B cell (primary cell): ENCODE data around the gene TUBB4B. TPM values are rescaled to one million over a fixed set of nuclear protein-coding genes. Genes with fewer than 3 reads are reported as not detected.

Experiments
- ATAC-seq: fragments of 200-7000 bp; cut with Tn5 transposase; one replicate; pipeline ENCODE4 v1.10.0; 2021; ENCODE audit warnings: low read depth, mild to moderate bottlenecking, moderate number of reproducible peaks, moderate library complexity
- CTCF ChIA-PET: fragments of 350-600 bp; sonication (Branson Sonifier 250); formaldehyde crosslinking; loops from one replicate; lab custom pipeline; 2021; ENCODE audit warnings: antibody characterized with exemption, inconsistent platforms; lab: Charles Lee
- POLR2A ChIA-PET: fragments of 350-600 bp; sonication (Branson Sonifier 250); formaldehyde crosslinking; loops from one replicate; lab custom pipeline; 2021; ENCODE audit warnings: antibody characterized with exemption; lab: Charles Lee
- DNase-seq: peaks from one replicate; pipeline ENCODE4 v3.0.0; 2013
- H2AFZ ChIP-seq: 2 replicates; pipeline ENCODE4 v1.6.1; 2012; ENCODE audit warnings: mild to moderate bottlenecking, low read depth, low read length; ENCODE audit not compliant: insufficient read depth, poor library complexity, severe bottlenecking
- H3K27ac ChIP-seq, 2 donors: 1 replicate in 1 of 2; 2 replicates in 1 of 2; pipeline ENCODE4 v1.5.1; 2012 to 2013; ENCODE audit warnings: low read length in 2 of 2, mild to moderate bottlenecking in 2 of 2, moderate library complexity in 1 of 2
- H3K27me3 ChIP-seq, 4 experiments: fragments of 200-600 bp in 1 of 4; sonication (generic) in 1 of 4; replicated peaks in 1 of 4; 1 replicate in 2 of 4; 2 replicates in 2 of 4; pipeline versions ENCODE4 v1.6.1 to v1.7.0; 2013 to 2016; ENCODE audit warnings: low read length in 3 of 4, mild to moderate bottlenecking in 2 of 4, mixed read lengths in 1 of 4, moderate library complexity in 1 of 4; ENCODE audit not compliant: insufficient read depth in 4 of 4, control insufficient read depth in 3 of 4; ENCODE audit errors: control extremely low read depth in 1 of 4
- H3K36me3 ChIP-seq, 2 experiments: replicated peaks in 1 of 2; 1 replicate in 1 of 2; 2 replicates in 1 of 2; pipeline versions ENCODE4 v1.6.1 to v1.7.1; 2013; ENCODE audit warnings: low read length in 1 of 2; ENCODE audit not compliant: insufficient read depth in 2 of 2, control insufficient read depth in 1 of 2; ENCODE audit errors: control extremely low read depth in 1 of 2, extremely low read depth in 1 of 2
- H3K4me1 ChIP-seq, 2 donors: fragments of 200-600 bp in 1 of 2; sonication (generic) in 1 of 2; 1 replicate in 1 of 2; 2 replicates in 1 of 2; pipeline versions ENCODE4 v1.5.1 to v1.6.1; 2013 to 2017; ENCODE audit warnings: low read length in 2 of 2; ENCODE audit not compliant: control insufficient read depth in 2 of 2, insufficient read depth in 2 of 2
- H3K4me2 ChIP-seq: replicated peaks from 2 replicates; pipeline ENCODE3; 2012; ENCODE audit warnings: mild to moderate bottlenecking, low read depth, low read length; ENCODE audit not compliant: poor library complexity, severe bottlenecking
- H3K4me3 ChIP-seq, 5 experiments: fragments of 200-600 bp in 1 of 5; sonication (generic) in 1 of 5; 1 replicate in 3 of 5; 2 replicates in 2 of 5; pipeline versions ENCODE4 v1.5.1 to v1.7.0; 2011 to 2016; ENCODE audit warnings: low read length in 4 of 5, mild to moderate bottlenecking in 4 of 5, low read depth in 2 of 5, control low read depth in 1 of 5, moderate library complexity in 1 of 5; ENCODE audit not compliant: insufficient read depth in 1 of 5; ENCODE audit errors: control extremely low read depth in 1 of 5, extremely low read depth in 1 of 5
- H3K79me2 ChIP-seq: fragments of 200-600 bp; sonication (generic); one replicate; pipeline ENCODE4 v1.6.0; 2016; ENCODE audit warnings: low read length; ENCODE audit not compliant: control insufficient read depth, insufficient read depth
- H3K9ac ChIP-seq: fragments of 200-600 bp; sonication (generic); 2 replicates; pipeline ENCODE4 v1.6.1; 2017; ENCODE audit warnings: mild to moderate bottlenecking, low read length, moderate library complexity
- H3K9me3 ChIP-seq, 3 donors: one replicate each; pipeline versions ENCODE4 v1.6.1 to v1.7.1; 2013; ENCODE audit warnings: low read length in 2 of 3; ENCODE audit not compliant: control insufficient read depth in 2 of 3, insufficient read depth in 1 of 3; ENCODE audit errors: control extremely low read depth in 1 of 3
- H4K20me1 ChIP-seq: 2 replicates; pipeline ENCODE4 v1.6.0; 2012; ENCODE audit warnings: mild to moderate bottlenecking, low read length; ENCODE audit not compliant: insufficient read depth, control insufficient read depth, poor library complexity, severe bottlenecking
- H3K27ac Mint-ChIP-seq: one replicate; pipeline ENCODE4 v1.8.0; 2021; ENCODE audit warnings: mixed read lengths
- H3K27me3 Mint-ChIP-seq: one replicate; pipeline ENCODE4 v1.8.0; 2021; ENCODE audit warnings: mixed read lengths
- H3K4me1 Mint-ChIP-seq: one replicate; pipeline ENCODE4 v1.8.0; 2021; ENCODE audit warnings: mixed read lengths
- H3K4me3 Mint-ChIP-seq: one replicate; pipeline ENCODE4 v1.8.0; 2021; ENCODE audit warnings: mixed read lengths
- H3K9me3 Mint-ChIP-seq: one replicate; pipeline ENCODE4 v1.8.0; 2022; ENCODE audit warnings: mixed read lengths; ENCODE audit not compliant: insufficient read depth
- CTCF ChIP-seq: fragments of 200-600 bp; IDR thresholded peaks from one replicate; pipeline ENCODE4 v1.8.0; 2022; ENCODE audit warnings: antibody characterized with exemption, mild to moderate bottlenecking
- EZH2 ChIP-seq: IDR thresholded peaks from 2 replicates; pipeline ENCODE4 v1.6.1; 2012; ENCODE audit warnings: borderline replicate concordance, low read depth, mild to moderate bottlenecking, moderate library complexity, low read length; ENCODE audit not compliant: insufficient read depth, poor library complexity, severe bottlenecking
- WGBS: methylation state at CpG from one replicate; pipeline ENCODE4 v1.1.5; 2013; ENCODE audit warnings: missing lambda C conversion rate; ENCODE audit not compliant: insufficient coverage; 5-methylcytosine and 5-hydroxymethylcytosine counted together
- intact Hi-C: fragments of 100-400 bp; cut with micrococcal nuclease; formaldehyde crosslinking; loops from one replicate; pipeline ENCODE4 v1.10.0; 2022
- polyA plus RNA-seq: library from polyadenylated mRNA; depleted of rRNA; stranded (reverse); fragments of >200 nt; gene quantifications from 2 replicates; pipeline ENCODE4 v1.2.3, GENCODE V29; 2012
- total RNA-seq, 2 donors: library from RNA; stranded (reverse); fragments of 120-200 nt in 1 of 2; gene quantifications; 1 replicate in 1 of 2; 2 replicates in 1 of 2; pipeline versions ENCODE4 v1.2.3 to v1.2.4, GENCODE V29; 2013 to 2022

TUBB4B gene
- total and polyA plus RNA-seq, 2 donors (not counting 1 experiment from before 2014, with no cell fraction given) = 110 to 261 TPM

- TF ChIP-seq CTCF (no peak), EZH2 (no peak)
- ChIA-PET POLR2A (no interaction called here), CTCF (no interaction called here)
These were observed 24.7 kb upstream of the TUBB4B start for GRCh38 chr9:137216188-137216965.

More at GRCh38 chr9:137216188-137216965, 24.7 kb upstream of the TUBB4B start:
- Histone ChIP-seq H4K20me1 (no peaks in the 10 kb centered on the region), H3K9ac (no peak overlapping the region), H3K4me3 (no peak overlapping the region), H3K36me3 (no peaks in the 10 kb centered on the region), H3K4me2 (no peak overlapping the region), H3K4me1 (no peaks in the 10 kb centered on the region), H2AFZ (no peak overlapping the region), H3K79me2 (peaks cover 3% of the 10 kb centered on the region), H3K27ac (no peak overlapping the region), H3K27me3 (no peaks in the 10 kb centered on the region), H3K9me3 (no peaks in the 10 kb centered on the region)
- peaks cover 2% of the 10 kb centered on the region for H3K4me1 Mint-ChIP-seq
- ATAC-seq (no peak), DNase-seq (no peak)
- no peak overlapping the region for H3K4me3 Mint-ChIP-seq
- 99% methylated on average over 29 of the region's 30 CpGs for WGBS
- no peaks in the 10 kb centered on the region for H3K9me3 Mint-ChIP-seq
- H3K27me3 Mint-ChIP-seq = no peaks in the 10 kb centered on the region
- H3K27ac Mint-ChIP-seq = no peak overlapping the region
- intact Hi-C loops = no loop called here
